B cell (primary cell): Measurements from ENCODE around the gene GPR137B. TPM values are rescaled to one million over a fixed set of nuclear protein-coding genes. Genes with fewer than 3 reads are reported as not detected.

Experiments used
- ATAC-seq: fragments of 200-7000 bp; cut with Tn5 transposase; one replicate; pipeline ENCODE4 v1.10.0; 2021; ENCODE audit warnings: low read depth, mild to moderate bottlenecking, moderate number of reproducible peaks, moderate library complexity
- CTCF ChIA-PET: fragments of 350-600 bp; sonication (Branson Sonifier 250); formaldehyde crosslinking; loops from one replicate; lab custom pipeline; 2021; ENCODE audit warnings: antibody characterized with exemption, inconsistent platforms; lab: Charles Lee
- POLR2A ChIA-PET: fragments of 350-600 bp; sonication (Branson Sonifier 250); formaldehyde crosslinking; loops from one replicate; lab custom pipeline; 2021; ENCODE audit warnings: antibody characterized with exemption; lab: Charles Lee
- DNase-seq: peaks from one replicate; pipeline ENCODE4 v3.0.0; 2013
- H2AFZ ChIP-seq: 2 replicates; pipeline ENCODE4 v1.6.1; 2012; ENCODE audit warnings: mild to moderate bottlenecking, low read depth, low read length; ENCODE audit not compliant: insufficient read depth, poor library complexity, severe bottlenecking
- H3K27ac ChIP-seq, 2 donors: 1 replicate in 1 of 2; 2 replicates in 1 of 2; pipeline ENCODE4 v1.5.1; 2012 to 2013; ENCODE audit warnings: low read length in 2 of 2, mild to moderate bottlenecking in 2 of 2, moderate library complexity in 1 of 2
- H3K27me3 ChIP-seq, 4 experiments: fragments of 200-600 bp in 1 of 4; sonication (generic) in 1 of 4; replicated peaks in 1 of 4; 1 replicate in 2 of 4; 2 replicates in 2 of 4; pipeline versions ENCODE4 v1.6.1 to v1.7.0; 2013 to 2016; ENCODE audit warnings: low read length in 3 of 4, mild to moderate bottlenecking in 2 of 4, mixed read lengths in 1 of 4, moderate library complexity in 1 of 4; ENCODE audit not compliant: insufficient read depth in 4 of 4, control insufficient read depth in 3 of 4; ENCODE audit errors: control extremely low read depth in 1 of 4
- H3K36me3 ChIP-seq, 2 experiments: replicated peaks in 1 of 2; 1 replicate in 1 of 2; 2 replicates in 1 of 2; pipeline versions ENCODE4 v1.6.1 to v1.7.1; 2013; ENCODE audit warnings: low read length in 1 of 2; ENCODE audit not compliant: insufficient read depth in 2 of 2, control insufficient read depth in 1 of 2; ENCODE audit errors: control extremely low read depth in 1 of 2, extremely low read depth in 1 of 2
- H3K4me1 ChIP-seq, 2 donors: fragments of 200-600 bp in 1 of 2; sonication (generic) in 1 of 2; 1 replicate in 1 of 2; 2 replicates in 1 of 2; pipeline versions ENCODE4 v1.5.1 to v1.6.1; 2013 to 2017; ENCODE audit warnings: low read length in 2 of 2; ENCODE audit not compliant: control insufficient read depth in 2 of 2, insufficient read depth in 2 of 2
- H3K4me2 ChIP-seq: replicated peaks from 2 replicates; pipeline ENCODE3; 2012; ENCODE audit warnings: mild to moderate bottlenecking, low read depth, low read length; ENCODE audit not compliant: poor library complexity, severe bottlenecking
- H3K4me3 ChIP-seq, 5 experiments: fragments of 200-600 bp in 1 of 5; sonication (generic) in 1 of 5; 1 replicate in 3 of 5; 2 replicates in 2 of 5; pipeline versions ENCODE4 v1.5.1 to v1.7.0; 2011 to 2016; ENCODE audit warnings: low read length in 4 of 5, mild to moderate bottlenecking in 4 of 5, low read depth in 2 of 5, control low read depth in 1 of 5, moderate library complexity in 1 of 5; ENCODE audit not compliant: insufficient read depth in 1 of 5; ENCODE audit errors: control extremely low read depth in 1 of 5, extremely low read depth in 1 of 5
- H3K79me2 ChIP-seq: fragments of 200-600 bp; sonication (generic); one replicate; pipeline ENCODE4 v1.6.0; 2016; ENCODE audit warnings: low read length; ENCODE audit not compliant: control insufficient read depth, insufficient read depth
- H3K9ac ChIP-seq: fragments of 200-600 bp; sonication (generic); 2 replicates; pipeline ENCODE4 v1.6.1; 2017; ENCODE audit warnings: mild to moderate bottlenecking, low read length, moderate library complexity
- H3K9me3 ChIP-seq, 3 donors: one replicate each; pipeline versions ENCODE4 v1.6.1 to v1.7.1; 2013; ENCODE audit warnings: low read length in 2 of 3; ENCODE audit not compliant: control insufficient read depth in 2 of 3, insufficient read depth in 1 of 3; ENCODE audit errors: control extremely low read depth in 1 of 3
- H4K20me1 ChIP-seq: 2 replicates; pipeline ENCODE4 v1.6.0; 2012; ENCODE audit warnings: mild to moderate bottlenecking, low read length; ENCODE audit not compliant: insufficient read depth, control insufficient read depth, poor library complexity, severe bottlenecking
- H3K27ac Mint-ChIP-seq: one replicate; pipeline ENCODE4 v1.8.0; 2021; ENCODE audit warnings: mixed read lengths
- H3K27me3 Mint-ChIP-seq: one replicate; pipeline ENCODE4 v1.8.0; 2021; ENCODE audit warnings: mixed read lengths
- H3K4me1 Mint-ChIP-seq: one replicate; pipeline ENCODE4 v1.8.0; 2021; ENCODE audit warnings: mixed read lengths
- H3K4me3 Mint-ChIP-seq: one replicate; pipeline ENCODE4 v1.8.0; 2021; ENCODE audit warnings: mixed read lengths
- H3K9me3 Mint-ChIP-seq: one replicate; pipeline ENCODE4 v1.8.0; 2022; ENCODE audit warnings: mixed read lengths; ENCODE audit not compliant: insufficient read depth
- EZH2 ChIP-seq: IDR thresholded peaks from 2 replicates; pipeline ENCODE4 v1.6.1; 2012; ENCODE audit warnings: borderline replicate concordance, low read depth, mild to moderate bottlenecking, moderate library complexity, low read length; ENCODE audit not compliant: insufficient read depth, poor library complexity, severe bottlenecking
- WGBS: methylation state at CpG from one replicate; pipeline ENCODE4 v1.1.5; 2013; ENCODE audit warnings: missing lambda C conversion rate; ENCODE audit not compliant: insufficient coverage; 5-methylcytosine and 5-hydroxymethylcytosine counted together
- intact Hi-C: fragments of 100-400 bp; cut with micrococcal nuclease; formaldehyde crosslinking; loops from one replicate; pipeline ENCODE4 v1.10.0; 2022
- polyA plus RNA-seq: library from polyadenylated mRNA; depleted of rRNA; stranded (reverse); fragments of >200 nt; gene quantifications from 2 replicates; pipeline ENCODE4 v1.2.3, GENCODE V29; 2012
- total RNA-seq, 2 donors: library from RNA; stranded (reverse); fragments of 120-200 nt in 1 of 2; gene quantifications; 1 replicate in 1 of 2; 2 replicates in 1 of 2; pipeline versions ENCODE4 v1.2.3 to v1.2.4, GENCODE V29; 2013 to 2022
- TF ChIP-seq, protein P1 (sequence below): fragments of 200-600 bp; IDR thresholded peaks from one replicate; pipeline ENCODE4 v1.8.0; 2022; ENCODE audit warnings: antibody characterized with exemption, mild to moderate bottlenecking

GPR137B gene
- total and polyA plus RNA-seq, 2 donors (not counting 1 experiment from before 2014, with no cell fraction given): 1.5 to 11.8 TPM

DNA sequence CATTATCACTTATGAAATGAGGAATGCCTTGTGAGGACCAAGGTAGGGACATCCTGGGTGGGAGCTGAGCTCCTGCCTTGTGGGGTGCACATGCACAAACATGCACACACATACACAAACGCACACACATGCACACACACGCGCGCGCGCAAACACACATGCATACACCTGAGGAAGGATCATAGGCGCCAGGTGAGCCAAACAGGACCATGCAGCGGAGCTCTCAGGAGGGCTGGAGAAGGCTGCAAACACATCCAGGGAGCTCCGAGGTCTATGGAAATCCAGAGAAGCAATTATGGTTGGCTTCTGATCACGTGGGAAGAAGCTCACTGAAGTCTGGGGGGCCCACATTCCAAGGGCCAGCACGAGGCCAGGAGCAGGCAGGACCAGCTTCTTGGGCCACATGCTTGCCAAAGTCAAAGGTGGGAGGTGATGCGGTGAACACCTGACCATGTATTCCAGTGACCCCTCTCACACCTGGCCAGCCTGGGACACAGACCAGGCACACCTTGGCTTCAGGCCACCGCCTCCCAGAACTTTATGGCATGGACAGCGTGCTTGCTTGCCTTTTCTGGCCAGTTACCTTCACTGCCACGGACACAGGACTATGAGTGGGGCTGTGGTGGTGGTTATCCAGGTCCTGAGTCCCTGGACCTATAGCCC is 13.6 kb downstream of the GPR137B start:
- Histone ChIP-seq H4K20me1 (peaks cover 6% of the 10 kb centered on the region), H3K9ac (no peak overlapping the region), H2AFZ (no peak overlapping the region), H3K79me2 (peaks cover 7% of the 10 kb centered on the region), H3K4me3 (no peak overlapping the region), H3K27me3 (peaks cover 0 to 36% (median 16%) of the 10 kb centered on the region in 4 experiments), H3K27ac (no peak overlapping the region), H3K4me2 (peak overlapping the region; percentile 35), H3K4me1 (peaks cover 31 to 47% of the 10 kb centered on the region in 2 donors), H3K36me3 (no peaks in the 10 kb centered on the region), H3K9me3 (peaks cover 0 to 56% (median 6%) of the 10 kb centered on the region in 3 donors)
- Mint-ChIP-seq H3K4me1 (peaks cover 54% of the 10 kb centered on the region), H3K27ac (peak overlapping the region; percentile 76), H3K27me3 (peaks cover 27% of the 10 kb centered on the region), H3K4me3 (peak overlapping the region; percentile 73), H3K9me3 (no peaks in the 10 kb centered on the region)
- DNase-seq: no peak
- POLR2A ChIA-PET: interaction anchor here (0.7 to 1.3 kb wide), 2 partner anchors 13 kb away, joined by 3 to 5 read pairs; partner anchors contain the start of gene GPR137B
- CTCF ChIA-PET: interaction anchor here (1.5 to 2.2 kb wide), 2 partner anchors 8 to 13 kb away, joined by 6 to 7 read pairs; partner anchors contain the start of gene GPR137B
- WGBS: 87% methylated on average over 5 of the region's 15 CpGs
- TF ChIP-seq, protein P1, sequence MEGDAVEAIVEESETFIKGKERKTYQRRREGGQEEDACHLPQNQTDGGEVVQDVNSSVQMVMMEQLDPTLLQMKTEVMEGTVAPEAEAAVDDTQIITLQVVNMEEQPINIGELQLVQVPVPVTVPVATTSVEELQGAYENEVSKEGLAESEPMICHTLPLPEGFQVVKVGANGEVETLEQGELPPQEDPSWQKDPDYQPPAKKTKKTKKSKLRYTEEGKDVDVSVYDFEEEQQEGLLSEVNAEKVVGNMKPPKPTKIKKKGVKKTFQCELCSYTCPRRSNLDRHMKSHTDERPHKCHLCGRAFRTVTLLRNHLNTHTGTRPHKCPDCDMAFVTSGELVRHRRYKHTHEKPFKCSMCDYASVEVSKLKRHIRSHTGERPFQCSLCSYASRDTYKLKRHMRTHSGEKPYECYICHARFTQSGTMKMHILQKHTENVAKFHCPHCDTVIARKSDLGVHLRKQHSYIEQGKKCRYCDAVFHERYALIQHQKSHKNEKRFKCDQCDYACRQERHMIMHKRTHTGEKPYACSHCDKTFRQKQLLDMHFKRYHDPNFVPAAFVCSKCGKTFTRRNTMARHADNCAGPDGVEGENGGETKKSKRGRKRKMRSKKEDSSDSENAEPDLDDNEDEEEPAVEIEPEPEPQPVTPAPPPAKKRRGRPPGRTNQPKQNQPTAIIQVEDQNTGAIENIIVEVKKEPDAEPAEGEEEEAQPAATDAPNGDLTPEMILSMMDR: no peak
- TF ChIP-seq EZH2: no peak
- no peak for ATAC-seq
- intact Hi-C loops: loop anchor here (1.0 to 5.0 kb wide), 3 partner anchors 13 to 289 kb away; partner anchors contain the start of gene LYST
